Measurements from ENCODE around the gene PNPLA6.

PNPLA6 gene

GRCh38 chr19:7547159-7547558 lies 11.6 kb downstream of the PNPLA6 start:
- no peak overlapping the region for H3K27ac ChIP-seq (ENCODE audit: low read depth, low read length)
- H3K4me1 ChIP-seq (ENCODE audit: control insufficient read depth, insufficient read depth, low read length): 0 out of 2 replicates have a peak, but pooled peaks cover 6% of the 10 kb centered on the region
- H3K9me3 ChIP-seq (ENCODE audit: control insufficient read depth, insufficient read depth, low read length): no peaks in the 10 kb centered on the region
- no peak overlapping the region for H3K9ac ChIP-seq (ENCODE audit: low read depth, low read length)
- H3K36me3 ChIP-seq (ENCODE audit: control insufficient read depth, insufficient read depth, low read length): peaks cover 18% of the 10 kb centered on the region
- no peak overlapping the region for H3K4me3 ChIP-seq (ENCODE audit: low read depth, low read length)
- no peaks in the 10 kb centered on the region for H3K27me3 ChIP-seq (ENCODE audit: control insufficient read depth, insufficient read depth, low read length)

GRCh38 chr19:7549429-7550148 lies 14.1 kb downstream of the PNPLA6 start:
- Histone ChIP-seq H3K4me3 (ENCODE audit: low read depth, low read length) (no peak overlapping the region), H3K27me3 (ENCODE audit: control insufficient read depth, insufficient read depth, low read length) (no peaks in the 10 kb centered on the region)

GRCh38 chr19:7550169-7550770 lies 14.8 kb downstream of the PNPLA6 start:
- Histone ChIP-seq H3K27ac (ENCODE audit: low read depth, low read length) (no peak overlapping the region), H3K36me3 (ENCODE audit: control insufficient read depth, insufficient read depth, low read length) (peaks cover 14% of the 10 kb centered on the region), H3K9me3 (ENCODE audit: control insufficient read depth, insufficient read depth, low read length) (no peaks in the 10 kb centered on the region), H3K9ac (ENCODE audit: low read depth, low read length) (no peak overlapping the region), H3K27me3 (ENCODE audit: control insufficient read depth, insufficient read depth, low read length) (no peaks in the 10 kb centered on the region), H3K4me3 (ENCODE audit: low read depth, low read length) (peak overlapping the region; percentile 52; the same call in 1 of the 2 replicates), H3K4me1 (ENCODE audit: control insufficient read depth, insufficient read depth, low read length) (0 out of 2 replicates have a peak, but pooled peaks cover 6% of the 10 kb centered on the region)

More at GRCh38 chr19:7549429-7550148, 14.1 kb downstream of the PNPLA6 start:
- Histone ChIP-seq H3K4me1 (ENCODE audit: control insufficient read depth, insufficient read depth, low read length) (0 out of 2 replicates have a peak, but pooled peaks cover 6% of the 10 kb centered on the region), H3K9ac (ENCODE audit: low read depth, low read length) (no peak overlapping the region), H3K27ac (ENCODE audit: low read depth, low read length) (no peak overlapping the region), H3K9me3 (ENCODE audit: control insufficient read depth, insufficient read depth, low read length) (no peaks in the 10 kb centered on the region), H3K36me3 (ENCODE audit: control insufficient read depth, insufficient read depth, low read length) (peaks cover 14% of the 10 kb centered on the region)

- Histone ChIP-seq H3K27ac (ENCODE audit: low read depth, low read length) (no peak overlapping the region), H3K4me1 (ENCODE audit: control insufficient read depth, insufficient read depth, low read length) (peaks cover 6% of the 10 kb centered on the region; the same call in 1 of the 2 replicates), H3K4me3 (ENCODE audit: low read depth, low read length) (peak overlapping the region; percentile 61), H3K27me3 (ENCODE audit: control insufficient read depth, insufficient read depth, low read length) (no peaks in the 10 kb centered on the region), H3K36me3 (ENCODE audit: control insufficient read depth, insufficient read depth, low read length) (peaks cover 13% of the 10 kb centered on the region), H3K9me3 (ENCODE audit: control insufficient read depth, insufficient read depth, low read length) (no peaks in the 10 kb centered on the region), H3K9ac (ENCODE audit: low read depth, low read length) (no peak overlapping the region)
Observed at GRCh38 chr19:7550987-7551761, 15.7 kb downstream of the PNPLA6 start.

- no peaks in the 10 kb centered on the region for H3K27me3 ChIP-seq (ENCODE audit: control insufficient read depth, insufficient read depth, low read length)
- no peak overlapping the region for H3K4me3 ChIP-seq (ENCODE audit: low read depth, low read length)
- peaks cover 6% of the 10 kb centered on the region; the same call in 1 of the 2 replicates for H3K4me1 ChIP-seq (ENCODE audit: control insufficient read depth, insufficient read depth, low read length)
- H3K27ac ChIP-seq (ENCODE audit: low read depth, low read length): no peak overlapping the region
- no peaks in the 10 kb centered on the region for H3K9me3 ChIP-seq (ENCODE audit: control insufficient read depth, insufficient read depth, low read length)
- peaks cover 28% of the 10 kb centered on the region for H3K36me3 ChIP-seq (ENCODE audit: control insufficient read depth, insufficient read depth, low read length)
- H3K9ac ChIP-seq (ENCODE audit: low read depth, low read length): no peak overlapping the region
Observed at GRCh38 chr19:7552781-7553180, 17.3 kb downstream of the PNPLA6 start.

GRCh38 chr19:7554565-7554964 lies 19.0 kb downstream of the PNPLA6 start:
- Histone ChIP-seq H3K27ac (ENCODE audit: low read depth, low read length) (no peak overlapping the region), H3K9ac (ENCODE audit: low read depth, low read length) (no peak overlapping the region), H3K27me3 (ENCODE audit: control insufficient read depth, insufficient read depth, low read length) (no peaks in the 10 kb centered on the region), H3K4me3 (ENCODE audit: low read depth, low read length) (peak overlapping the region; percentile 64; the same call in 1 of the 2 replicates), H3K9me3 (ENCODE audit: control insufficient read depth, insufficient read depth, low read length) (no peaks in the 10 kb centered on the region), H3K4me1 (ENCODE audit: control insufficient read depth, insufficient read depth, low read length) (peaks cover 6% of the 10 kb centered on the region; the same call in 1 of the 2 replicates), H3K36me3 (ENCODE audit: control insufficient read depth, insufficient read depth, low read length) (peaks cover 45% of the 10 kb centered on the region)

GRCh38 chr19:7554990-7555864 lies 19.7 kb downstream of the PNPLA6 start:
- Histone ChIP-seq H3K4me1 (ENCODE audit: control insufficient read depth, insufficient read depth, low read length) (peaks cover 6% of the 10 kb centered on the region; the same call in 1 of the 2 replicates), H3K9ac (ENCODE audit: low read depth, low read length) (no peak overlapping the region)

GRCh38 chr19:7556696-7557315 lies 21.3 kb downstream of the PNPLA6 start:
- H3K4me1 ChIP-seq (ENCODE audit: control insufficient read depth, insufficient read depth, low read length): no peaks in the 10 kb centered on the region; the same call in 1 of the 2 replicates
- no peaks in the 10 kb centered on the region for H3K27me3 ChIP-seq (ENCODE audit: control insufficient read depth, insufficient read depth, low read length)
- no peak overlapping the region for H3K27ac ChIP-seq (ENCODE audit: low read depth, low read length)
- no peaks in the 10 kb centered on the region for H3K9me3 ChIP-seq (ENCODE audit: control insufficient read depth, insufficient read depth, low read length)
- no peak overlapping the region for H3K9ac ChIP-seq (ENCODE audit: low read depth, low read length)
- no peak overlapping the region for H3K4me3 ChIP-seq (ENCODE audit: low read depth, low read length)
- peaks cover 54% of the 10 kb centered on the region for H3K36me3 ChIP-seq (ENCODE audit: control insufficient read depth, insufficient read depth, low read length)

More at GRCh38 chr19:7554990-7555864, 19.7 kb downstream of the PNPLA6 start:
- H3K4me3 ChIP-seq (ENCODE audit: low read depth, low read length): peak overlapping the region; percentile 64; the same call in 1 of the 2 replicates
- H3K9me3 ChIP-seq (ENCODE audit: control insufficient read depth, insufficient read depth, low read length): no peaks in the 10 kb centered on the region
- peaks cover 48% of the 10 kb centered on the region for H3K36me3 ChIP-seq (ENCODE audit: control insufficient read depth, insufficient read depth, low read length)
- no peak overlapping the region for H3K27ac ChIP-seq (ENCODE audit: low read depth, low read length)
- H3K27me3 ChIP-seq (ENCODE audit: control insufficient read depth, insufficient read depth, low read length): no peaks in the 10 kb centered on the region

GRCh38 chr19:7558667-7559066 lies 23.1 kb downstream of the PNPLA6 start:
- no peak overlapping the region for H3K4me3 ChIP-seq (ENCODE audit: low read depth, low read length)
- no peak overlapping the region for H3K9ac ChIP-seq (ENCODE audit: low read depth, low read length)
- H3K27ac ChIP-seq (ENCODE audit: low read depth, low read length): no peak overlapping the region
- no peaks in the 10 kb centered on the region for H3K27me3 ChIP-seq (ENCODE audit: control insufficient read depth, insufficient read depth, low read length)
- no peaks in the 10 kb centered on the region for H3K9me3 ChIP-seq (ENCODE audit: control insufficient read depth, insufficient read depth, low read length)
- H3K36me3 ChIP-seq (ENCODE audit: control insufficient read depth, insufficient read depth, low read length): peaks cover 49% of the 10 kb centered on the region
- H3K4me1 ChIP-seq (ENCODE audit: control insufficient read depth, insufficient read depth, low read length): no peaks in the 10 kb centered on the region; the same call in 1 of the 2 replicates

GRCh38 chr19:7559102-7559501 lies 23.6 kb downstream of the PNPLA6 start:
- Histone ChIP-seq H3K4me3 (ENCODE audit: low read depth, low read length) (no peak overlapping the region), H3K9ac (ENCODE audit: low read depth, low read length) (no peak overlapping the region), H3K27me3 (ENCODE audit: control insufficient read depth, insufficient read depth, low read length) (no peaks in the 10 kb centered on the region), H3K9me3 (ENCODE audit: control insufficient read depth, insufficient read depth, low read length) (no peaks in the 10 kb centered on the region), H3K4me1 (ENCODE audit: control insufficient read depth, insufficient read depth, low read length) (no peaks in the 10 kb centered on the region; the same call in 1 of the 2 replicates), H3K36me3 (ENCODE audit: control insufficient read depth, insufficient read depth, low read length) (peaks cover 48% of the 10 kb centered on the region), H3K27ac (ENCODE audit: low read depth, low read length) (no peak overlapping the region)
